Sigmoid colon (tissue), 4 donors: ENCODE results near the gene TTC12.

Experiments
- CTCF ChIP-seq, 4 experiments: fragments of 450-650 bp in 3 of 4; fragments of 200-600 bp in 1 of 4; IDR thresholded peaks; one replicate each; pipeline ENCODE4 v1.5.1; 2016 to 2019; ENCODE audit warnings: antibody characterized with exemption in 4 of 4, mild to moderate bottlenecking in 3 of 4, moderate library complexity in 2 of 4
- POLR2A ChIP-seq, 2 donors: fragments of 450-650 bp; IDR thresholded peaks; one replicate each; pipeline ENCODE4 v1.6.1; 2016; ENCODE audit warnings: antibody characterized with exemption in 2 of 2, mild to moderate bottlenecking in 2 of 2, moderate library complexity in 2 of 2
- POLR2AphosphoS5 ChIP-seq, 4 donors: sonication (generic); formaldehyde crosslinking; IDR thresholded peaks; one replicate each; pipeline ENCODE4 v1.6.1; 2017; ENCODE audit warnings: antibody characterized with exemption in 4 of 4

GRCh38 chr11:113382121-113382520 is 67.7 kb downstream of the TTC12 start:
- TF ChIP-seq CTCF (IDR thresholded peaks at IDR 0.05), result no peak
- no peak for TF ChIP-seq POLR2AphosphoS5 (IDR thresholded peaks at IDR 0.05)
- no peak for TF ChIP-seq POLR2A (IDR thresholded peaks at IDR 0.05)
